Measurements from ENCODE around the gene FKBP15. TPM values are rescaled to one million over a fixed set of nuclear protein-coding genes. Genes with fewer than 3 reads are reported as not detected.
"Not testable (repeated sequence)": the region's sequence is repeated elsewhere in the genome, so short reads cannot be mapped to it uniquely, and the experiment has no call there.

Gene FKBP15
- total and polyA plus RNA-seq, 2 of the 13 experiments (the other 11 are each of a cell fraction or from before 2014, with no cell fraction given) = 12.3 to 18.6 TPM

DNA sequence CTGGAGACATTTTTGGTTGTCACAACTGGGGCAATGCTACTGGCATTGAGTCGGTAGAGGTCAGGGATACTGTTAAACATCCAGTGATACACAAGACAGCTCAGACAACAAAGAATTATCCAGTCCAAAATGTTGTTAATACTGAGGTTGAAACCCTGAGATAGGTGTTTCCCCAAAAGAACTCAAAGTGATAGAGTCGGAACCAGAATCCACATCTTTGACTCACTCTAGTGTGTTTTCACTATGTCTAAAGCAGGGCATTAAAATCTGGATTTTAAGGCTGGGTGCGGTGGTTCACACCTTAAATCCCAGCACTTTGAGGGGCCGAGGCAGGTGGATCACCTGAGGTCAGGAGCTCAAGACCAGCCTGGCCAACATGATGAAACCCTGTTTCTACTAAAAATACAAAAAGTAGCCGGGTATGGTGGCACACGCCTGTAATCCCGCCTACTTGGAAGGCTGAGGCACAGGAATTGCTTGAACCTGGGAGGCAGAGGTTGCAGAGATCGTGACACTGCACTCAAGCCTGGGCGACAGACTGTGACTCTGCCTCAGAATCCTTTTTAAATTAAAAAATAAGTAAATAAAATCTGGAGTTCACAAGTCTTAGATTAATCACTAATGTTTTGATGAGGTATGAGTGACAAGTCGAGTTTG is 17.3 kb upstream of the FKBP15 start (continued):
- TF ChIP-seq BORCS8-MEF2B (CRISPR knock-in tag; IDR thresholded peaks at IDR 0.05) (no peak), ZNF30 (CRISPR knock-in tag; IDR thresholded peaks at IDR 0.05) (no peak), DR1 (CRISPR knock-in tag; IDR thresholded peaks at IDR 0.05) (no peak)
- TF ChIP-seq, protein P1, sequence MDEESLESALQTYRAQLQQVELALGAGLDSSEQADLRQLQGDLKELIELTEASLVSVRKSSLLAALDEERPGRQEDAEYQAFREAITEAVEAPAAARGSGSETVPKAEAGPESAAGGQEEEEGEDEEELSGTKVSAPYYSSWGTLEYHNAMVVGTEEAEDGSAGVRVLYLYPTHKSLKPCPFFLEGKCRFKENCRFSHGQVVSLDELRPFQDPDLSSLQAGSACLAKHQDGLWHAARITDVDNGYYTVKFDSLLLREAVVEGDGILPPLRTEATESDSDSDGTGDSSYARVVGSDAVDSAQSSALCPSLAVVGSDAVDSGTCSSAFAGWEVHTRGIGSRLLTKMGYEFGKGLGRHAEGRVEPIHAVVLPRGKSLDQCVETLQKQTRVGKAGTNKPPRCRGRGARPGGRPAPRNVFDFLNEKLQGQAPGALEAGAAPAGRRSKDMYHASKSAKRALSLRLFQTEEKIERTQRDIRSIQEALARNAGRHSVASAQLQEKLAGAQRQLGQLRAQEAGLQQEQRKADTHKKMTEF (CRISPR knock-in tag; IDR thresholded peaks at IDR 0.05) = no peak

DNA sequence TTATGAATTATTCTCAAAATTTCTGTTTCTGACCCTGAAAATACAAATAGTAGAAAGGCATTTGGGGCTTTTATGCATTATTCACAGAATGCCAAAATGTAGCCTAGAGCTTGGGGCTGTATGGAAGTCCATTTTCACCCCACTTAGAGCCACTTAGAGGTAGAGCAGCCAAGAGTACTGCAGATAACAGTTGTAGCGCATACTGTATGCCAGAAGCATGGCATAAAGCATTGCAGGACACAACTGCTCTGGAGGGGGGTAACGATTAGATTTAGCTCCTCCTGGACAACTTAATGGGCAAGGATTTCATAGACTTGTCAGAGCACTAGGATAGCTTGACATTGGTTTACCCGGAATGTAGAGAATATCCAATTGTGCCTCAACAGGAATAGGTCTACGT is 15.9 kb upstream of the FKBP15 start:
- in situ Hi-C loops (cut with HindIII; ENCODE audit: extremely low pct_ligation_motif_present, low pct_unique_long_range_greater_than_20kb) = no loop called here
- Histone ChIP-seq H3K27ac (ENCODE audit: extremely low read length, insufficient read depth, low read length) (no peak overlapping the region), H3K27me3 (ENCODE audit: control insufficient read depth in 1 of 2, insufficient read depth in 2 of 2, low read length in 2 of 2) (no peaks in the 10 kb centered on the region), H2AFZ (ENCODE audit: low read length) (no peak overlapping the region), H3K9me3 (ENCODE audit: low read length) (no peaks in the 10 kb centered on the region), H4K20me1 (ENCODE audit: insufficient read depth, low read length) (peaks cover 17% of the 10 kb centered on the region), H3K36me3 (replicated peaks in 1 of 2; ENCODE audit: control insufficient read depth in 1 of 2, insufficient read depth in 2 of 2, low read length in 2 of 2) (peaks cover 0 to 10% of the 10 kb centered on the region in 2 experiments; a peak in 3 of 5 replicates), H3K9ac (ENCODE audit: insufficient read depth, low read depth, low read length) (no peak overlapping the region), H3K4me3 (replicated peaks in 1 of 3; ENCODE audit: insufficient read depth in 1 of 3, low read depth in 2 of 3, low read length in 3 of 3) (no peak overlapping the region), H3K4me2 (ENCODE audit: low read depth, low read length) (no peak overlapping the region), H3K4me1 (ENCODE audit: insufficient read depth, low read length) (peaks cover 24% of the 10 kb centered on the region), H3K79me2 (ENCODE audit: insufficient read depth, low read length) (peaks cover 63% of the 10 kb centered on the region)
- FAIRE-seq (no peak), ATAC-seq (no peak), DNase-seq (ENCODE audit: low spot score) (no peak)
- ChIA-PET POLR2A (no interaction called here), CTCF (ENCODE audit: low intra/inter-chr PET ratio, low total read pairs) (no interaction called here)
- TF ChIP-seq JUNB (CRISPR knock-in tag; IDR thresholded peaks at IDR 0.05; ENCODE audit: borderline replicate concordance) = no peak
- TF ChIP-seq MTF2 (CRISPR knock-in tag; IDR thresholded peaks at IDR 0.05; ENCODE audit: borderline replicate concordance) = no peak
- TF ChIP-seq ZBTB3 (CRISPR knock-in tag; IDR thresholded peaks at IDR 0.05; ENCODE audit: borderline replicate concordance, low read depth) = no peak
- no peak for TF ChIP-seq ZNF768 (CRISPR knock-in tag; IDR thresholded peaks at IDR 0.05)
- TF ChIP-seq ZFP62 (CRISPR knock-in tag; IDR thresholded peaks at IDR 0.05) = no peak
- no peak for TF ChIP-seq RBAK (CRISPR knock-in tag; IDR thresholded peaks at IDR 0.05)
- TF ChIP-seq TMF1 (CRISPR knock-in tag; IDR thresholded peaks at IDR 0.05; ENCODE audit: low read depth) = no peak
- TF ChIP-seq BRCA1 (CRISPR knock-in tag; IDR thresholded peaks at IDR 0.05) = no peak
- TF ChIP-seq ZNF761 (CRISPR knock-in tag; conservative IDR thresholded peaks at IDR 0.05) = no peak
- 96% methylated on average over 4 of the region's 4 CpGs for WGBS (ENCODE audit: low lambda C conversion rate)
- BruUV-seq (replicated peaks) = no TSS peak
- intact Hi-C loops (cut with micrococcal nuclease; ENCODE audit: unreplicated experiment) = no loop called here

- H3K27ac ChIP-seq (ENCODE audit: extremely low read length, insufficient read depth, low read length); intact Hi-C loops (cut with micrococcal nuclease; ENCODE audit: unreplicated experiment); POLR2A ChIA-PET; FAIRE-seq; ATAC-seq; H3K27me3 ChIP-seq (ENCODE audit: control insufficient read depth in 1 of 2, insufficient read depth in 2 of 2, low read length in 2 of 2); in situ Hi-C loops (cut with HindIII; ENCODE audit: extremely low pct_ligation_motif_present, low pct_unique_long_range_greater_than_20kb); H3K9ac ChIP-seq (ENCODE audit: insufficient read depth, low read depth, low read length); H3K9me3 ChIP-seq (ENCODE audit: low read length); BruUV-seq (replicated peaks); H3K4me3 ChIP-seq (replicated peaks in 1 of 3; ENCODE audit: insufficient read depth in 1 of 3, low read depth in 2 of 3, low read length in 3 of 3); CTCF ChIA-PET (ENCODE audit: low intra/inter-chr PET ratio, low total read pairs); H2AFZ ChIP-seq (ENCODE audit: low read length); DNase-seq (ENCODE audit: low spot score); H3K4me2 ChIP-seq (ENCODE audit: low read depth, low read length): not testable (repeated sequence)
- peaks cover 15% of the 10 kb centered on the region for H4K20me1 ChIP-seq (ENCODE audit: insufficient read depth, low read length)
- H3K79me2 ChIP-seq (ENCODE audit: insufficient read depth, low read length) = peaks cover 75% of the 10 kb centered on the region
- H3K36me3 ChIP-seq (replicated peaks in 1 of 2; ENCODE audit: control insufficient read depth in 1 of 2, insufficient read depth in 2 of 2, low read length in 2 of 2) = peaks cover 4 to 15% of the 10 kb centered on the region in 2 experiments; a peak in 3 of 5 replicates
- H3K4me1 ChIP-seq (ENCODE audit: insufficient read depth, low read length) = peaks cover 29% of the 10 kb centered on the region
- WGBS (ENCODE audit: low lambda C conversion rate) = 96% methylated on average over 10 of the region's 10 CpGs
Measured at GRCh38 chr9:113235701-113236255, 14.7 kb upstream of the FKBP15 start.

Measured in HepG2 (cell line).